ENCODE data around the gene CCL4.

CCL4 gene

DNA sequence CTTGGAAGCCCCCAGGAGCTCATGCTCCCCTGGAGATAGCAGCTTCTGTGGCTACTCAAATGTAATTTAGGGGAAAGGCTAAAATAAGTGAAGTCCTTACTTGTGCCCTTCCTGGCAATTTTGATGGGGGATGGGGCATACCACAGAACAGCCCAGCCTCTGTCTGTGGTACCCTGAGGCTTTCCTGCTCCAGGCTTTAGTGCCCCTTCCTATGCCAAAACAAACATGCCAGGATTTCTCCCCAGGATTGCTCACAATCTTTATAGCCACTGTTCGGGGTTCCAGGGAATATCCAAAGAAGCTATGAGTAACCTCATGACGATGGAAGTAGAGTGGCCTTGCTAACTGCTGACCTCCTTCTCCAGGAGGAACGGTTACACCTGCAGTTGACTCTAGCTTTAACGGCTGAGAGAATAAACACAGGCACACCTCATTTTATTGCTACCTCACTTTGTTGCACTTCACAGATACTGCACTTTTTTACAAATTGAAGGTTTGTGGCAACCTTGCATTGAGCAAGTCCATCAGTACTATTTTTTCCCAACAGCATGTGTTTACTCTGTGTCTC is 24.9 kb downstream of the CCL4 start:
- no peak for DNase-seq (ENCODE audit: extremely low read depth, low read depth)
- TF ChIP-seq, protein P1, sequence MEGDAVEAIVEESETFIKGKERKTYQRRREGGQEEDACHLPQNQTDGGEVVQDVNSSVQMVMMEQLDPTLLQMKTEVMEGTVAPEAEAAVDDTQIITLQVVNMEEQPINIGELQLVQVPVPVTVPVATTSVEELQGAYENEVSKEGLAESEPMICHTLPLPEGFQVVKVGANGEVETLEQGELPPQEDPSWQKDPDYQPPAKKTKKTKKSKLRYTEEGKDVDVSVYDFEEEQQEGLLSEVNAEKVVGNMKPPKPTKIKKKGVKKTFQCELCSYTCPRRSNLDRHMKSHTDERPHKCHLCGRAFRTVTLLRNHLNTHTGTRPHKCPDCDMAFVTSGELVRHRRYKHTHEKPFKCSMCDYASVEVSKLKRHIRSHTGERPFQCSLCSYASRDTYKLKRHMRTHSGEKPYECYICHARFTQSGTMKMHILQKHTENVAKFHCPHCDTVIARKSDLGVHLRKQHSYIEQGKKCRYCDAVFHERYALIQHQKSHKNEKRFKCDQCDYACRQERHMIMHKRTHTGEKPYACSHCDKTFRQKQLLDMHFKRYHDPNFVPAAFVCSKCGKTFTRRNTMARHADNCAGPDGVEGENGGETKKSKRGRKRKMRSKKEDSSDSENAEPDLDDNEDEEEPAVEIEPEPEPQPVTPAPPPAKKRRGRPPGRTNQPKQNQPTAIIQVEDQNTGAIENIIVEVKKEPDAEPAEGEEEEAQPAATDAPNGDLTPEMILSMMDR (IDR thresholded peaks at IDR 0.05; ENCODE audit: low read depth, low read length): no peak

DNA sequence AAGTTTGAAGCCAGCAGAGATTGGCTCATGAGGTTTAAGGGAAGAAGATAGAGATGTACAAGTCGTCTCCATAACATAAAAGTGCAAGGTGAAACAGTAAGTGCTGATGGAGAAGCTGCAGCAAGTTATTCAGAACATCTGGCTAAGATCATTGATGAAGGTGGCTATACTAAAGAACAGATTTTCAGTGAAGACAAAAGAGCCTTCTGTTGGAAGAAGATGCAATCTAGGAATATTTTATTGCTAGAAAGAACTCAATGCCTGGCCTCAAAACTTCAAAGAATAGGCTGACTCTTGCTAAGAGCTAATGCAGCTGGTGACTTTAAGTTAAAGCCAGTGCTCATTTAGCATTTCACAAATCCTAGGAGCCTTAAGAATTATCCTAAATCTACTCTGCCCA is 26.0 kb downstream of the CCL4 start:
- TF ChIP-seq, protein P1 (IDR thresholded peaks at IDR 0.05; ENCODE audit: low read depth, low read length): no peak
- no peak for DNase-seq (ENCODE audit: extremely low read depth, low read depth)

DNA sequence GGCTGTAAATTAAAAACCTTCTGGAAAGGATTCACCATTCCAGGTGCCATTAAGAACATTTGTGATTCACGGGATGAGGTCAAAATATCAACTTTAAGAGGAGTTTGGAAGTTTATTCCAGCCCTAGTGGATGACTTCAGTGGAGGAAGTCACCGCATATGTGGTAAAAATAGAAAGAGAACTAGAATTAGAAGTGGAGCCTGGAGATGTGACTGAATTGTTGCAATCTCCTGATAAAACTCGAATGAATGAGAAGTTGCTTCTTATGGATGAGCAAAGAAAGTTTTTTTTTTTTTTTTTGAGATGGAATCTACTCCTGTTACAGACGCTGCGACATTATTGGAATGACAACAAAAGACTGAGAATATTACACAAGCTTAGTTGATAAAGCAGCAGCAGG is 26.7 kb downstream of the CCL4 start:
- DNase-seq (ENCODE audit: extremely low read depth, low read depth): no peak
- TF ChIP-seq, protein P1 (IDR thresholded peaks at IDR 0.05; ENCODE audit: low read depth, low read length): no peak

DNA sequence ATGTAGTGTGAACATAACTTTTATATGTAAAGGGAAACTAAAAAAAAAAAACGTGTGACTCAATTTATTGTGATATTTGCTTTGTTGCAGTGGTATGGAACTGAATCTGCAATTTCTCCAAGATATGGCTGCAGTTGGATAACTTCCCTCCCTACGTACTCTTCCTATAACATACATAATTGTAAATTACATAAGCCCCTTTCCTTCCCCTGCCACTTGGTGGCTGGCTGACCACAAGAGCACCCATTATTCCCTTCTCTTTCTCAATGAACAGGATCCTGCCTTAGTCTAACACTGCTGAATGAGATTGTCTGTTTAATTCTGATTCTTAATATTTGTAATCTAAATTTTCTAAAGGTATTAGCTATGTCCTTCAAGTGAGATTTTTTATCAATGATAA is 27.8 kb downstream of the CCL4 start:
- TF ChIP-seq, protein P1 (IDR thresholded peaks at IDR 0.05; ENCODE audit: low read depth, low read length): no peak
- DNase-seq (ENCODE audit: extremely low read depth, low read depth): no peak

DNA sequence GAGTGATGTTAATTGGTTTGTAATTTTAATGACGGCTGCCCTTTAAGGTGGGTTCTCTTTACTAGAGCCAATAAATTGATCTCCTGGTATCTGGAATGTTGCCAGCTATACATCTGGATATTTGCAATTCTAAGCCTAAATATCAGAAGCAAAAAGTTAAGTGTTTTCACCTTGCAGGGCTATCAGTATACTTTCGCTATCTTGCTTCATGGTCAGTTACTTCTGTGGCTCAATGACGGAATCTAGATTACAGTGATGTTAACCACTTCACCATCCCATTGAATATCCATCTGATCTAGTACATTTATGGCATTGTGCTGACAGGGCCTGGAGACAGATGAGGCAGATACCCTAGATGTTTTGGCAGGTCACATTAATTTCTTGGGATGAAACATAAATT is 28.3 kb downstream of the CCL4 start:
- TF ChIP-seq, protein P1 (IDR thresholded peaks at IDR 0.05; ENCODE audit: low read depth, low read length): no peak

DNA sequence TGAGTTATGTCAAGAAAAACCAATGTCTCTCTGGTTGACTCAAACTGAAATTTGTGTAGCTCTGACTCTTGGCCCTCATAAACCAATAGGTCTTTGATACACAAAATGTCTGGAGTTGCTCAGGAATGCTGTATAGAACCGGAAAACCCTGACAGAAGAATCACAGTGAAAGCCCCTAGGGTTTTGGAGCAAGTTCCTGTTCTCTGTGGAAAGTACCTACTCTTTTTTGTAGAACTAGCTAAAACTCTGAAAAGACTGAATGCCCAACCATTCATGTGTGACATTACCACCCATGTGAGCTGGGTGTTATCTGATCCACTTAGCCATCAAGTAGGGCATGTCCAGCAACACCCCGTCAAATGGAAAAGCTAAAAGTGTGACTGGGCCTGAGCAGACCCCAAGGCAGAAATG is 28.8 kb downstream of the CCL4 start:
- no peak for DNase-seq (ENCODE audit: extremely low read depth, low read depth)
- TF ChIP-seq, protein P1 (IDR thresholded peaks at IDR 0.05; ENCODE audit: low read depth, low read length): no peak

More for the DNA sequence above, 28.3 kb downstream of the CCL4 start:
- no peak for DNase-seq (ENCODE audit: extremely low read depth, low read depth)

DNA sequence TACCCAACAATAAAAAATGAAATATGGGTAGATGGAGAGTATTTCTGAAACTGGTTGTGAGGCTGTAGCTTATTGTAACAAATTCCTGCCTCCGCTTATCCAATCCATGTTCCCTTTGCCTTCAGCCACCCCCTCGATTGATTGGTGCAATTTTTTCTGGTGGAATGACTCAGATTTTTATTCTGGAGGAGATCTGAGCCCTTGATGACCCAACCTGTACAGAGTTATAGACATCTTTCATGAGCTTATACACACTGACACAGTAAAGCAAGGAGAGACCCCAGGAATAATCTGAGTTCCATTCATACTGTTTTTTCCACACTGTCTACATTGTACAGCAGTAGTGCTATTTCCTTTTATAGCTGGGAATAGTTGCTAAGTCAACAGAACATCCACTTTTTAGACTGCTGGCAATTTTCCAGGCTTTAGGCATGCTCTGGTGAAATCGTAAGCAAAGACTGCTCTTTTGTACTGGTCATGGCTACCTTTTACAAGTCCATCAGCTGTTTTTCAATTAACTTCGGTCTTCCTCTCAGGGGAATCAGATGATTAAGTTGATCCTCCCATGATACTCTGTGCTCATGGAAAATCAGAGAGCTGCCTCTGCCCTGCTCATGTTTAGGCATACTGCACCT is 30.1 kb downstream of the CCL4 start:
- TF ChIP-seq, protein P1 (IDR thresholded peaks at IDR 0.05; ENCODE audit: low read depth, low read length): no peak
- DNase-seq (ENCODE audit: extremely low read depth, low read depth): no peak

Measured in AG09319 (cell line).